Measurements from ENCODE around the gene ITGBL1.

GRCh38 chr13:101700598-101700997, 248.1 kb downstream of the ITGBL1 start:
- no peak for TF ChIP-seq POLR2A (IDR thresholded peaks at IDR 0.05)
- no peak for TF ChIP-seq CTCF (IDR thresholded peaks at IDR 0.05 in 4 of 5, conservative IDR thresholded peaks at IDR 0.05 in 1 of 5)
